Upper lobe of left lung (tissue), 6 donors: Measurements from ENCODE around the gene BTD. TPM values are rescaled to one million over a fixed set of nuclear protein-coding genes. Genes with fewer than 3 reads are reported as not detected.

ENCODE experiments used
- ATAC-seq, 2 donors: fragments of 200-7000 bp; cut with Tn5 transposase; one replicate each; pipeline ENCODE4 v1.9.1; 2022; ENCODE audit warnings: mild to moderate bottlenecking in 2 of 2, moderate library complexity in 2 of 2; ENCODE audit not compliant: low FRiP score in 2 of 2
- DNase-seq, 2 donors: peaks; one replicate each; pipeline ENCODE4 v3.0.0-alpha.2; 2019 to 2020
- H3K27ac ChIP-seq, 4 donors: fragments of 200-600 bp; sonication (generic); one replicate each; pipeline ENCODE4 v1.5.1; 2016 to 2019
- H3K27me3 ChIP-seq, 4 donors: fragments of 200-600 bp; sonication (generic); one replicate each; pipeline ENCODE4 v1.5.1; 2017 to 2019
- H3K36me3 ChIP-seq, 4 donors: fragments of 200-600 bp; sonication (generic); one replicate each; pipeline ENCODE4 v1.5.1; 2016 to 2019
- H3K4me1 ChIP-seq, 4 donors: fragments of 200-600 bp; sonication (generic); one replicate each; pipeline ENCODE4 v1.5.1; 2018 to 2019
- H3K4me3 ChIP-seq, 4 donors: fragments of 200-600 bp; sonication (generic); one replicate each; pipeline ENCODE4 v1.5.1; 2017 to 2019; ENCODE audit warnings: mild to moderate bottlenecking in 2 of 4, moderate library complexity in 1 of 4
- H3K9me3 ChIP-seq, 4 donors: fragments of 200-600 bp; sonication (generic); one replicate each; pipeline ENCODE4 v1.5.1; 2018 to 2019
- EP300 ChIP-seq, 4 donors: sonication (generic); formaldehyde crosslinking; IDR thresholded peaks; one replicate each; pipeline ENCODE4 v1.5.1; 2017; ENCODE audit warnings: antibody characterized with exemption in 4 of 4, control low read depth in 2 of 4
- POLR2A ChIP-seq, 4 donors: fragments of 450-650 bp; IDR thresholded peaks; one replicate each; pipeline ENCODE4 v1.5.1; 2016 to 2017; ENCODE audit warnings: antibody characterized with exemption in 4 of 4, mild to moderate bottlenecking in 2 of 4
- POLR2AphosphoS5 ChIP-seq, 2 donors: sonication (generic); formaldehyde crosslinking; IDR thresholded peaks; one replicate each; pipeline ENCODE4 v1.5.1; 2017; ENCODE audit warnings: antibody characterized with exemption in 2 of 2
- WGBS, 2 donors: methylation state at CpG; one replicate each; pipeline ENCODE4 v1.1.5; 2017 to 2018; 5-methylcytosine and 5-hydroxymethylcytosine counted together
- total RNA-seq, 6 donors: library from RNA; depleted of rRNA in 4 of 6; stranded (reverse); fragments of >200 nt in 4 of 6; gene quantifications; one replicate each; pipeline versions ENCODE4 v1.1.0 to v1.2.1, GENCODE V29; 2016 to 2021
- TF ChIP-seq, protein P1 (sequence below), 6 experiments: fragments of 450-650 bp in 4 of 6; fragments of 200-600 bp in 2 of 6; sonication (generic) in 2 of 6; IDR thresholded peaks; one replicate each; pipeline ENCODE4 v1.5.1; 2016 to 2019; ENCODE audit warnings: antibody characterized with exemption in 6 of 6
- donor health status: DM: no; HTN: no; CAD: no; lungs with moderate emphysema.
- donor health status: DM: no; HTN: yes; CAD: no; lungs with severe emphysema.

The BTD gene
- total RNA-seq, 6 donors from 2014 or later, result 6.8 to 32.2 (median 21.8) TPM

DNA sequence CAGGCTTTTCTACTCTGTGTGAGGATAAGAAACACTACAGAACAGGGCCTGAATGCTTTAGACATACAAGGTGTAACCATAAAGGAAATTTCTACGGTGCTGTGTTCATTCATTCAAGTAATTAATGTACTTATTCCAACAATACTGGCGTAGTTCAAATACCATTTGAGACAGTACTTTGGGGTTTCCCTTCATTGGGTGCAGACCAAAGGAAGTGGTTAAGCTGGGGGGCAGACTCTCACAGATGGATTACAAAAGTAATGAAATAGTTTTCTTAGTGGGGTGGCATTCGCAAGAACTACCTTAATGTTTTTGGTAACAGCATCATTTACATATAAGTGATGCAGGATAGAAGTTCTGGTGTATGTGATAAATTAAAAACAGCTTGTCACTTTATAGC lies 65.9 kb downstream of the BTD start:
- DNase-seq (no peak), ATAC-seq (no peak)
- H3K27ac ChIP-seq, result no peak overlapping the region
- TF ChIP-seq POLR2AphosphoS5 (IDR thresholded peaks at IDR 0.05), result no peak
- WGBS, 2 donors, result 81 to 82% methylated on average over 3 of the region's 3 CpGs
- no peak overlapping the region for H3K4me3 ChIP-seq
- no peaks in the 10 kb centered on the region for H3K9me3 ChIP-seq
- H3K36me3 ChIP-seq, result peaks cover 0 to 29% (median 12%) of the 10 kb centered on the region in 4 donors
- H3K27me3 ChIP-seq, result no peaks in the 10 kb centered on the region
- H3K4me1 ChIP-seq, result no peaks in the 10 kb centered on the region

DNA sequence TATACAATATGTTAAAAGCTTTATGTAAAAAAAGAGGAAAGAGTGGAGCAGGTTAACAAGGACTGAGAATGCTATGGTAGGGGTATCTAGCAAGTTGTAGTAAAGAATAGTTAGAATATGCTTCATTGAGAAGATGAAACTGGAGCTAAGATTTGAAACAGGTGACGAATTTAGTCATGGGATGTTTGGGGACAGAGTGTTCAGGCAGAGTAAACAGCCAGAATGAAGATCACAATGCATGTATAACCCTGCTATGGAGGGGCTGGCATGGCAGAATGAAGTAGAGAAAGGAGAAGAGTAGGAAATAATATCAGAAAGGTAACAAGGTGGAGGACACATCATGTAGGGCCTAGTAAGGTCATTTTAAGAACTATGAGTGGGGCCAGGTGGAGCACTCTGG lies 72.0 kb downstream of the BTD start:
- DNase-seq (no peak), ATAC-seq (no peak)
- 85 to 89% methylated on average over 1 of the region's 1 CpG for WGBS, 2 donors
- no peak for TF ChIP-seq POLR2AphosphoS5 (IDR thresholded peaks at IDR 0.05)
- no peak for TF ChIP-seq EP300 (IDR thresholded peaks at IDR 0.05)
- no peak for TF ChIP-seq POLR2A (IDR thresholded peaks at IDR 0.05)
- TF ChIP-seq, protein P1, sequence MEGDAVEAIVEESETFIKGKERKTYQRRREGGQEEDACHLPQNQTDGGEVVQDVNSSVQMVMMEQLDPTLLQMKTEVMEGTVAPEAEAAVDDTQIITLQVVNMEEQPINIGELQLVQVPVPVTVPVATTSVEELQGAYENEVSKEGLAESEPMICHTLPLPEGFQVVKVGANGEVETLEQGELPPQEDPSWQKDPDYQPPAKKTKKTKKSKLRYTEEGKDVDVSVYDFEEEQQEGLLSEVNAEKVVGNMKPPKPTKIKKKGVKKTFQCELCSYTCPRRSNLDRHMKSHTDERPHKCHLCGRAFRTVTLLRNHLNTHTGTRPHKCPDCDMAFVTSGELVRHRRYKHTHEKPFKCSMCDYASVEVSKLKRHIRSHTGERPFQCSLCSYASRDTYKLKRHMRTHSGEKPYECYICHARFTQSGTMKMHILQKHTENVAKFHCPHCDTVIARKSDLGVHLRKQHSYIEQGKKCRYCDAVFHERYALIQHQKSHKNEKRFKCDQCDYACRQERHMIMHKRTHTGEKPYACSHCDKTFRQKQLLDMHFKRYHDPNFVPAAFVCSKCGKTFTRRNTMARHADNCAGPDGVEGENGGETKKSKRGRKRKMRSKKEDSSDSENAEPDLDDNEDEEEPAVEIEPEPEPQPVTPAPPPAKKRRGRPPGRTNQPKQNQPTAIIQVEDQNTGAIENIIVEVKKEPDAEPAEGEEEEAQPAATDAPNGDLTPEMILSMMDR (IDR thresholded peaks at IDR 0.05), result no peak
- no peaks in the 10 kb centered on the region for H3K27me3 ChIP-seq
- H3K9me3 ChIP-seq, result no peaks in the 10 kb centered on the region
- H3K27ac ChIP-seq, result no peak overlapping the region
- no peak overlapping the region for H3K4me3 ChIP-seq
- peaks cover 3 to 78% (median 43%) of the 10 kb centered on the region in 4 donors for H3K36me3 ChIP-seq
- H3K4me1 ChIP-seq, result no peaks in the 10 kb centered on the region

DNA sequence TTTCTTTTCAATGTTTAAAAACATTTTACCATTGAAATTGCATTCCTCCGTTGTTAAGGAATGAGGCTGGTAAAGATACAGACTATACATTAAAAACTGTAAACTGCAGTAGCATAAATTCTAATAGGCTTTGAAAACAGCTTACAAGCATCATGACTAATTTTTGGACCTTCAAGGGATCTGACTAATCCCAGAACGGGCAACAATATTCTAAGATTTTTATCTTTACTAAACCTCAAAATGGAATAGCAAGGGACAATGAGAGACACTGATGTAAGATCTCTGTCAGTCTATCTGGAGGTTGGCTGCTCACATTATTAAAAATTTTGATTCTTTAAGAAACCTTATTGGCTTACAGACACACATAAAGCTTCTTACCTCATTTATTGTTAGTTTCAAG lies 74.7 kb downstream of the BTD start:
- Histone ChIP-seq H3K36me3 (peaks cover 5 to 66% (median 37%) of the 10 kb centered on the region in 4 donors), H3K4me3 (no peak overlapping the region), H3K27ac (no peak overlapping the region), H3K4me1 (no peaks in the 10 kb centered on the region), H3K27me3 (no peaks in the 10 kb centered on the region), H3K9me3 (no peaks in the 10 kb centered on the region)
- DNase-seq (no peak), ATAC-seq (no peak)
- no peak for TF ChIP-seq POLR2AphosphoS5 (IDR thresholded peaks at IDR 0.05)
- no peak for TF ChIP-seq EP300 (IDR thresholded peaks at IDR 0.05)
- no peak for TF ChIP-seq POLR2A (IDR thresholded peaks at IDR 0.05)
- TF ChIP-seq, protein P1 (IDR thresholded peaks at IDR 0.05), result no peak
- WGBS, 2 donors, result 90 to 94% methylated on average over 2 of the region's 2 CpGs

DNA sequence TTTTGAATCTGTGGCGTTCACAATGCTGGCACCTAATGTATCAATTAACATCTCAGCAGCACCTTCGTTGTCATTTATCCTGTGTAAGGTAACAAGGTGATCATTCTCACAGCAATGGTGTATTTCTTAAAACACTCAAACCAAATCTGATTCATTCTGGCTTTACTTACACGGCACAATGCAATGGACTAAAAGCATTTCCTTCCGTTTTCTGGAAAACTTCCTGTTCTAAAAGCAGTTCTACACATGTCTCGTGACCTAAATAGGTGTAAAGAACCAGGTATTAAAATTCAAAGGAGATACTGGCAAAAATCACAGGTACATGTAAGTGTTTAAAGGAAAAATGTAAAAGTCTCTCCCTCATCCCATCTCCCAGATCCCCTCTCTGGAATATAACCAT lies 77.8 kb downstream of the BTD start:
- 78 to 79% methylated on average over 5 of the region's 5 CpGs for WGBS, 2 donors
- no peak for DNase-seq
- H3K36me3 ChIP-seq, result peaks cover 5 to 49% (median 28%) of the 10 kb centered on the region in 4 donors

DNA sequence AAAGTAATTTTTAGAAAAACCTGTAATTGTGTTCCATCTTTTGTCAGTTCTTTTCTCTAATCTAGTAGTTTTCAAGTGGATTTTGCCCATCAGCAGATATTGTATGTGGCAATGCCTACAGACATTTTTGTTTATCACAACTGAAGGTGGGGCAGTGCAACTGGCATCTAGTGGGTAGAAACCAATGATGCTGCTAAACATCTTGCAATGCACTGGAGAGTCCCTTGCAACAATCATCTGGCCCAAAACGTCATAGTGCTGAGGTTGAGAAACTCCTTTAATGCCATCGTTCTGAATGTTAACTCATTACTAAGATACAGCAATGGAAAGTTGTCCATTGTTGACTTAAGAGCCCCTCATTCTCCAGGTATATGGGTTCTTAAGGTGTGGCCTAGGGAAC lies 80.1 kb downstream of the BTD start:
- whole genome bisulfite sequencing, 2 donors, result 66 to 67% methylated on average over 2 of the region's 2 CpGs
- H3K4me3 ChIP-seq, result no peak overlapping the region
- ATAC-seq (no peak), DNase-seq (no peak)
- peaks cover 5 to 42% (median 27%) of the 10 kb centered on the region in 4 donors for H3K36me3 ChIP-seq
- no peak overlapping the region for H3K27ac ChIP-seq
- TF ChIP-seq POLR2A (IDR thresholded peaks at IDR 0.05) (no peak), EP300 (IDR thresholded peaks at IDR 0.05) (no peak), POLR2AphosphoS5 (IDR thresholded peaks at IDR 0.05) (no peak)
- TF ChIP-seq, protein P1 (IDR thresholded peaks at IDR 0.05), result no peak
- no peaks in the 10 kb centered on the region for H3K9me3 ChIP-seq
- peaks cover 0 to 15% (median 8%) of the 10 kb centered on the region in 4 donors for H3K4me1 ChIP-seq
- H3K27me3 ChIP-seq, result no peaks in the 10 kb centered on the region

More for the DNA sequence above, 77.8 kb downstream of the BTD start:
- no peaks in the 10 kb centered on the region for H3K27me3 ChIP-seq
- H3K9me3 ChIP-seq, result no peaks in the 10 kb centered on the region
- H3K4me3 ChIP-seq, result no peak overlapping the region
- H3K27ac ChIP-seq, result no peak overlapping the region
- ATAC-seq, result no peak
- peaks cover 0 to 15% (median 3%) of the 10 kb centered on the region in 4 donors for H3K4me1 ChIP-seq
- TF ChIP-seq EP300 (IDR thresholded peaks at IDR 0.05) (no peak), POLR2A (IDR thresholded peaks at IDR 0.05) (no peak), POLR2AphosphoS5 (IDR thresholded peaks at IDR 0.05) (no peak)
- TF ChIP-seq, protein P1 (IDR thresholded peaks at IDR 0.05), result no peak
